ENCODE measurements around the gene ZNF407.
A peak's percentile ranks its signal among the peaks of the same experiment; 100 is the strongest.

Gene ZNF407

DNA sequence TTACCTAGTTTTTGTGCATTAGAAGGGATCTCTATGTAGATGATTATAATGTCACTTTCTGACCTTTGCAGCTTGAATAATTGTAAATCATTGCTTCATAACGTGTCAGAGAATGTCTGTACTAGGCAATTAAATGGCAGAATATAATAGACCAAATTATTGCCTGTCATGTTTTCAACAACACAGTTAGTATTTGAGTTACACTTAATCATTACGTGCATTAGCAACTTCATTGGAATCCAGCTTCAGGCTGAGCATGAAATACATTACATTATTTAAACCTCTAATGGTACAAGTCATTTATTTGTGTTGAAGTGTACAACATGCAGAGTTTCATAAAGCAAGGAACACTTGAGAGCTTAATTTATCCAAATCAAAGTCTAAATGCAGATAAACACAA lies 48.0 kb downstream of the ZNF407 start:
- no peak for TF ChIP-seq CREB1 (IDR thresholded peaks at IDR 0.05; ENCODE audit: low read depth)
- TF ChIP-seq, protein P1, sequence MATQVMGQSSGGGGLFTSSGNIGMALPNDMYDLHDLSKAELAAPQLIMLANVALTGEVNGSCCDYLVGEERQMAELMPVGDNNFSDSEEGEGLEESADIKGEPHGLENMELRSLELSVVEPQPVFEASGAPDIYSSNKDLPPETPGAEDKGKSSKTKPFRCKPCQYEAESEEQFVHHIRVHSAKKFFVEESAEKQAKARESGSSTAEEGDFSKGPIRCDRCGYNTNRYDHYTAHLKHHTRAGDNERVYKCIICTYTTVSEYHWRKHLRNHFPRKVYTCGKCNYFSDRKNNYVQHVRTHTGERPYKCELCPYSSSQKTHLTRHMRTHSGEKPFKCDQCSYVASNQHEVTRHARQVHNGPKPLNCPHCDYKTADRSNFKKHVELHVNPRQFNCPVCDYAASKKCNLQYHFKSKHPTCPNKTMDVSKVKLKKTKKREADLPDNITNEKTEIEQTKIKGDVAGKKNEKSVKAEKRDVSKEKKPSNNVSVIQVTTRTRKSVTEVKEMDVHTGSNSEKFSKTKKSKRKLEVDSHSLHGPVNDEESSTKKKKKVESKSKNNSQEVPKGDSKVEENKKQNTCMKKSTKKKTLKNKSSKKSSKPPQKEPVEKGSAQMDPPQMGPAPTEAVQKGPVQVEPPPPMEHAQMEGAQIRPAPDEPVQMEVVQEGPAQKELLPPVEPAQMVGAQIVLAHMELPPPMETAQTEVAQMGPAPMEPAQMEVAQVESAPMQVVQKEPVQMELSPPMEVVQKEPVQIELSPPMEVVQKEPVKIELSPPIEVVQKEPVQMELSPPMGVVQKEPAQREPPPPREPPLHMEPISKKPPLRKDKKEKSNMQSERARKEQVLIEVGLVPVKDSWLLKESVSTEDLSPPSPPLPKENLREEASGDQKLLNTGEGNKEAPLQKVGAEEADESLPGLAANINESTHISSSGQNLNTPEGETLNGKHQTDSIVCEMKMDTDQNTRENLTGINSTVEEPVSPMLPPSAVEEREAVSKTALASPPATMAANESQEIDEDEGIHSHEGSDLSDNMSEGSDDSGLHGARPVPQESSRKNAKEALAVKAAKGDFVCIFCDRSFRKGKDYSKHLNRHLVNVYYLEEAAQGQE (IDR thresholded peaks at IDR 0.05; ENCODE audit: low read depth) = no peak

DNA sequence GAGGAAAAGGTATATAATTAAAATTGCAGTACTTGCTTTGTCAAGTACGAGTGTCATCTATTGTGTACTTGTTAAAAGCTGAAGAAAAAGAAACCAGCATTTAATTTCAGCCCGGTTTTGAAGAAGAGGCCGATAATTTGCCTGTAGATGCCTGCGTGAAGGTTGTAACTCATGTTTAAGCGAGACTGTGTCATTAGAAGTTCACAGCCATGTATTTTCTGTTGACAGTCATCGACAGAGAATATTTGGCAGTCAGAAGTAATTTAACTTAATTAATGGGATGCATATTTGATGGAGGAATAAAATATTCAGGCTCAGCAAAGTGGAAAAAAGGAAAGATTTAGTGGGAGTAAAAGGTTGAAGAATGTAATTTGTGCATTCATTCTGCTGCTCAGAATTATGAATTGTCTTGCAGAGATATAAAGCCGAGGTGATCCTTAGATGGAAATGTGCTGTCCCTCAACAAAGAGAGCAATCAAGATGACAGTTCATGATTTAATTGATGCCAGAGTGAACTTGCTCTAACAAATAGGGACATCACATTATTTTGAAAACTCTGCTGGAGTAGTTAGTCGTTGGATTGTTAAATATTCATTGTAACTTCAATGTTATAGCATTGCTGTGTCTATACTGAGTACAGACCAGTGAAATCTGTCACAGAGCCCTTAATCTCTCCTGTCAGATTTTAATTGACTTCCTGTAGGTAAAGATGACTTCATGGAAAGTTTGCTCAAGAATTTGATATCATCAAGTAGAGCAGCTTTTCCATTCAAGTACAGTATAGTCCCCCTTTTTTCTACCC lies 53.9 kb downstream of the ZNF407 start:
- TF ChIP-seq EP300 (IDR thresholded peaks at IDR 0.05; ENCODE audit: borderline replicate concordance) (no peak), EGR1 (IDR thresholded peaks at IDR 0.05) (no peak), TEAD4 (IDR thresholded peaks at IDR 0.05) (no peak)
- TF ChIP-seq, protein P1 (IDR thresholded peaks at IDR 0.05; ENCODE audit: low read depth) = no peak

DNA sequence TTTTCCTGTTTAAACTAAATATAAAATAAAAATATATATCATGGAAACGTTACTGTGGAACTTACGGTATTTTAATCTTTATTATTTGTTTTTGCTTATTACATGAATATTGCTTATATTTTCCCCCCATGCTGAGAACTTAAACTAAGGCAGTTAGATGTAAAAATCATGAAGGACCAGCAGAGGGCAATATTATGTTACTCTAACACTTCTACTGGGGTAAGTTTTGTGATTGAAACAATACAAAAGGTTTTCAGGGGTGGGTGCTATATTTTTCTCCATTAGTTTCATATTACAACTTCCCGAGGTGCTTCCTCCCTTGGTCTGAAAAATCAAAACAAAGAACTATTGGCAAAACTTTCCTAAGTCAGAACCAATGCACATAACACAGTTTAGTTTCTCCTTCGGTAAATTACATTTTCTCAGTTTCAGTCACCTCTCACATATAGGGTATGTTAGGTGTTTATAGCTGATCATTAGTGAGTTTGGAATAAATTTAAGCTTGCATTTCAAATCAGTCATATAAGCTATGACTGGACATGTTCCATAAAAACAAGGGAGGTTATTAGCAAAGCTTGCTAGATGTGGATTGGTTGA lies 54.8 kb downstream of the ZNF407 start:
- TF ChIP-seq RAD21 (IDR thresholded peaks at IDR 0.05; ENCODE audit: low read depth) = peak; percentile 79
- no peak for TF ChIP-seq TEAD4 (IDR thresholded peaks at IDR 0.05)

DNA sequence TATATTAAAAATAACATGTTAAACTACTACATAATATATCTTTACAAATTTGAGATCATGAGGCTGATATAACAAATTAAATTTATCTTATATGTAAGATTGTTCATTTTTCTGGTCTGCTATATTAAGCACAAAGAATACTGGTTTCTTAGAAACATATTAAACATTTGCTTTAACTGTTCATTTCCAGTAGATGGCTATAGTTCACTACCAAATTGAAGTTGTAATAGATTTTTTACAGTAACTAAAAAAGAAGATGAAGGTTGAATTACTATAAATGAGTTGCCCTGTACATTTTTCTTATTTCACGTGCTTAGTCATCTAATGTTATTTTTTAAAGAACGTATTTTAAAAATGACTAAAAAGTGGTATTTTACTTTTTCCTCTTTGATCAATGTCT lies 57.0 kb downstream of the ZNF407 start:
- peak; percentile 40; the same call in 1 of the 2 replicates for TF ChIP-seq RAD21 (IDR thresholded peaks at IDR 0.05; ENCODE audit: low read depth)
- TF ChIP-seq CEBPB (IDR thresholded peaks at IDR 0.05) = no peak
- no peak for TF ChIP-seq YY1 (IDR thresholded peaks at IDR 0.05; ENCODE audit: low read depth)
- no peak for TF ChIP-seq EP300 (IDR thresholded peaks at IDR 0.05; ENCODE audit: borderline replicate concordance)
- no peak for TF ChIP-seq TEAD4 (IDR thresholded peaks at IDR 0.05)

DNA sequence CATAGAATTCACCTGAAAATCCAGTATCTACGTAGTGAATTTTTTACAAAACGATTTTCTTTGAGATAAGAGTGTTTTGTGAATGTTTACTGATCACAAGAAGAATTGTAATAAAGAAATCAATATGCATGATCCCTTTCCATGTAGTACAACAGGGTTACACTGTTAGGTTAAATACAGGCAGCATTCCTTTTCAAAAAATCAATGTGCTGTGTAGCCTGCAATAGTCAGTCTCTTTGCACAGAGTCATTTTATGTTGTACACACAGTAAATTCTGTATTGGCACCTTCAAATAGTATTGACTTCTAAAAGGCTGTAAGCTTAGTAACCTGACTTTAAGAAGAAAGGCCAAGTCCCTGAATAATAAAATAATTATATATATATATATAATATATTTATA lies 63.3 kb downstream of the ZNF407 start:
- TF ChIP-seq RAD21 (IDR thresholded peaks at IDR 0.05; ENCODE audit: low read depth) = no peak
- no peak for TF ChIP-seq CEBPB (IDR thresholded peaks at IDR 0.05)
- TF ChIP-seq MAX (IDR thresholded peaks at IDR 0.05) = no peak
- TF ChIP-seq EGR1 (IDR thresholded peaks at IDR 0.05) = no peak
- TF ChIP-seq TAF1 (IDR thresholded peaks at IDR 0.05; ENCODE audit: low read depth) = no peak
- TF ChIP-seq, protein P2, sequence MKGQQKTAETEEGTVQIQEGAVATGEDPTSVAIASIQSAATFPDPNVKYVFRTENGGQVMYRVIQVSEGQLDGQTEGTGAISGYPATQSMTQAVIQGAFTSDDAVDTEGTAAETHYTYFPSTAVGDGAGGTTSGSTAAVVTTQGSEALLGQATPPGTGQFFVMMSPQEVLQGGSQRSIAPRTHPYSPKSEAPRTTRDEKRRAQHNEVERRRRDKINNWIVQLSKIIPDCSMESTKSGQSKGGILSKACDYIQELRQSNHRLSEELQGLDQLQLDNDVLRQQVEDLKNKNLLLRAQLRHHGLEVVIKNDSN (IDR thresholded peaks at IDR 0.05) = no peak
- TF ChIP-seq TCF12 (IDR thresholded peaks at IDR 0.05; ENCODE audit: low read depth) = no peak
- no peak for TF ChIP-seq ZBTB7A (IDR thresholded peaks at IDR 0.05; ENCODE audit: low read depth)
- TF ChIP-seq EP300 (IDR thresholded peaks at IDR 0.05; ENCODE audit: borderline replicate concordance) = no peak
- TF ChIP-seq FOXM1 (IDR thresholded peaks at IDR 0.05; ENCODE audit: borderline replicate concordance, low read depth) = no peak
- TF ChIP-seq, protein P1 (IDR thresholded peaks at IDR 0.05; ENCODE audit: low read depth) = no peak
- TF ChIP-seq YY1 (IDR thresholded peaks at IDR 0.05; ENCODE audit: low read depth) = no peak

DNA sequence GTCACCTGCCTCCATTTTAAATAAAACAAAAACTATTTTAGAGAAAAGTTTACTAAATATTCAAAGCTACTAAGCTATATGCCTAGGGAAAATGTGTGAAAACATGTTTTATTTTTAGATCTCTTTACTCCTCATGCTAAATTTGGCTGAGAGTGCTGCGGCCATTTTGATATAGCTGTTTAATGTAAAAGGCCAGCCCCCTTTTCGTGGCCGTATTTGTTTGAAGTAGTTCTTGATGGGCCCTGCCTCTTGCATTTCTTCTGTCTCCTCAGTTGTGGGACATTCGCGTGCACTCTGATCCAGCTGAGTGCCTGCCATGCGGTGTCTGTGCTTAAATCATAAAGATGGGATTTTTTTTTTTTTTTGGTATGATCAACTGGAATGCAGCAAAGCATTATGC lies 64.0 kb downstream of the ZNF407 start:
- no peak for TF ChIP-seq EP300 (IDR thresholded peaks at IDR 0.05; ENCODE audit: borderline replicate concordance)
- no peak for TF ChIP-seq TEAD4 (IDR thresholded peaks at IDR 0.05)
- no peak for TF ChIP-seq YY1 (IDR thresholded peaks at IDR 0.05; ENCODE audit: low read depth)
- no peak for TF ChIP-seq ZBTB7A (IDR thresholded peaks at IDR 0.05; ENCODE audit: low read depth)
- TF ChIP-seq TCF12 (IDR thresholded peaks at IDR 0.05; ENCODE audit: low read depth) = no peak
- TF ChIP-seq CREB1 (IDR thresholded peaks at IDR 0.05; ENCODE audit: low read depth) = no peak
- no peak for TF ChIP-seq CEBPB (IDR thresholded peaks at IDR 0.05)
- no peak for TF ChIP-seq NFIC (IDR thresholded peaks at IDR 0.05)
- TF ChIP-seq, protein P1 (IDR thresholded peaks at IDR 0.05; ENCODE audit: low read depth) = no peak
- no peak for TF ChIP-seq TAF1 (IDR thresholded peaks at IDR 0.05; ENCODE audit: low read depth)
- no peak for TF ChIP-seq RAD21 (IDR thresholded peaks at IDR 0.05; ENCODE audit: low read depth)
- TF ChIP-seq, protein P2 (IDR thresholded peaks at IDR 0.05) = no peak
- TF ChIP-seq MAX (IDR thresholded peaks at IDR 0.05) = no peak

Data from Ishikawa (cell line).